ENCODE data around the gene COL6A3. TPM values are rescaled to one million over a fixed set of nuclear protein-coding genes. Genes with fewer than 3 reads are reported as not detected.

COL6A3 gene
- total and polyA plus RNA-seq, 9 of the 15 experiments (the other 6 are each of a cell fraction or from before 2014, with no cell fraction given), result 0.07 to 4.1 (median 1.5) TPM

DNA sequence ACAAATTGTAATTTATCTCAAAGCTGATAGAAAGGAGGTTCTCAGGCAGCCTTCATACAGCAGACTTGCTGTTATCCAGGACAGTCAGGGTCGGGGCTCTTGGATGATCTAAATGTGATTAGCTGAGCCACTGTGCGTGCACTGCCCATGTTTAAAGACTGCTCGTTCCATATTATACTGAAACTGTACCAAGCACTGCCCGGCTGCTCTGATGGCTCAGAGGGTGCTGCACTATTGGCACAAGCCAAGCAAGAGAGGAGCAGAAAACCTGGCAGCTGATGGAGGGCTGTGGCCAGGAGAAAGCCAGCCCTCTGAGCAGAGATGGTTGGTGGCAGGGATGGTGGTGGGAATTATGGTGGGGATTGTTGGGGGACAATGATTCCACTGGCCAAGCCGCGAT, 63.4 kb downstream of the COL6A3 start:
- Histone ChIP-seq H3K9ac (ENCODE audit: insufficient read depth in 1 of 2, low read depth in 2 of 2, low read length in 2 of 2) (no peak overlapping the region), H3K27me3 (ENCODE audit: control insufficient read depth in 2 of 2, insufficient read depth in 2 of 2, low read length in 2 of 2) (peaks cover 0 to 28% of the 10 kb centered on the region in 2 experiments; a peak in 3 of 5 replicates), H3K9me3 (replicated peaks; ENCODE audit: control insufficient read depth, insufficient read depth, low read depth, low read length) (no peaks in the 10 kb centered on the region), H3K4me3 (no peak overlapping the region), H3K79me2 (ENCODE audit: control insufficient read depth, insufficient read depth, low read length) (no peaks in the 10 kb centered on the region), H3K4me1 (replicated peaks in 1 of 2; ENCODE audit: control insufficient read depth in 2 of 2, insufficient read depth in 2 of 2, low read length in 2 of 2) (no peaks in the 10 kb centered on the region), H3K4me2 (ENCODE audit: insufficient read depth, low read length) (no peak overlapping the region), H3K9me1 (ENCODE audit: control insufficient read depth, insufficient read depth, low read length) (no peaks in the 10 kb centered on the region), H3K36me3 (ENCODE audit: control insufficient read depth, insufficient read depth, low read length) (no peaks in the 10 kb centered on the region), H2AFZ (ENCODE audit: low read depth, low read length) (no peak overlapping the region), H3K27ac (ENCODE audit: extremely low read depth, low read depth, low read length) (no peak overlapping the region), H4K20me1 (replicated peaks; ENCODE audit: control insufficient read depth, insufficient read depth, low read length) (no peaks in the 10 kb centered on the region)
- 7% methylated on average over 5 of the region's 6 CpGs for WGBS (ENCODE audit: insufficient coverage, low coverage, missing lambda C conversion rate)
- intact Hi-C loops (cut with micrococcal nuclease) (no loop called here), in situ Hi-C loops (cut with MboI) (no loop called here)
- CTCF ChIA-PET (ENCODE audit: low intra/inter-chr PET ratio), result no interaction called here
- POLR2A ChIA-PET, result no interaction called here
- TF ChIP-seq TEAD2 (tag; IDR thresholded peaks at IDR 0.05), result no peak
- no peak for TF ChIP-seq RNF219 (CRISPR knock-in tag; IDR thresholded peaks at IDR 0.05)
- TF ChIP-seq TCF7L2 (IDR thresholded peaks at IDR 0.05; ENCODE audit: low read depth, low read length), result no peak
- no peak for TF ChIP-seq TFE3 (CRISPR knock-in tag; IDR thresholded peaks at IDR 0.05)
- no peak for TF ChIP-seq RFX1 (IDR thresholded peaks at IDR 0.05)
- no peak for TF ChIP-seq U2AF1 (optimal IDR thresholded peaks at IDR 0.05; ENCODE audit: low read depth, low read length)
- no peak for TF ChIP-seq CBX8 (IDR thresholded peaks at IDR 0.05; ENCODE audit: borderline replicate concordance, extremely low read depth, low read depth, low read length, poor library complexity, severe bottlenecking)
- no peak for TF ChIP-seq CREBBP (IDR thresholded peaks at IDR 0.05; ENCODE audit: low read depth, low read length)
- TF ChIP-seq MXD1 (CRISPR knock-in tag; IDR thresholded peaks at IDR 0.05; ENCODE audit: borderline replicate concordance, poor library complexity, severe bottlenecking), result no peak
- no peak for TF ChIP-seq MEF2D (tag; conservative IDR thresholded peaks at IDR 0.05; ENCODE audit: low read depth)
- TF ChIP-seq, protein P1, sequence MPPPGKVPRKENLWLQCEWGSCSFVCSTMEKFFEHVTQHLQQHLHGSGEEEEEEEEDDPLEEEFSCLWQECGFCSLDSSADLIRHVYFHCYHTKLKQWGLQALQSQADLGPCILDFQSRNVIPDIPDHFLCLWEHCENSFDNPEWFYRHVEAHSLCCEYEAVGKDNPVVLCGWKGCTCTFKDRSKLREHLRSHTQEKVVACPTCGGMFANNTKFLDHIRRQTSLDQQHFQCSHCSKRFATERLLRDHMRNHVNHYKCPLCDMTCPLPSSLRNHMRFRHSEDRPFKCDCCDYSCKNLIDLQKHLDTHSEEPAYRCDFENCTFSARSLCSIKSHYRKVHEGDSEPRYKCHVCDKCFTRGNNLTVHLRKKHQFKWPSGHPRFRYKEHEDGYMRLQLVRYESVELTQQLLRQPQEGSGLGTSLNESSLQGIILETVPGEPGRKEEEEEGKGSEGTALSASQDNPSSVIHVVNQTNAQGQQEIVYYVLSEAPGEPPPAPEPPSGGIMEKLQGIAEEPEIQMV (tag; conservative IDR thresholded peaks at IDR 0.05; ENCODE audit: low read depth), result no peak
- TF ChIP-seq PTBP1 (IDR thresholded peaks at IDR 0.05; ENCODE audit: low read depth, low read length), result no peak
- TF ChIP-seq, protein P2, sequence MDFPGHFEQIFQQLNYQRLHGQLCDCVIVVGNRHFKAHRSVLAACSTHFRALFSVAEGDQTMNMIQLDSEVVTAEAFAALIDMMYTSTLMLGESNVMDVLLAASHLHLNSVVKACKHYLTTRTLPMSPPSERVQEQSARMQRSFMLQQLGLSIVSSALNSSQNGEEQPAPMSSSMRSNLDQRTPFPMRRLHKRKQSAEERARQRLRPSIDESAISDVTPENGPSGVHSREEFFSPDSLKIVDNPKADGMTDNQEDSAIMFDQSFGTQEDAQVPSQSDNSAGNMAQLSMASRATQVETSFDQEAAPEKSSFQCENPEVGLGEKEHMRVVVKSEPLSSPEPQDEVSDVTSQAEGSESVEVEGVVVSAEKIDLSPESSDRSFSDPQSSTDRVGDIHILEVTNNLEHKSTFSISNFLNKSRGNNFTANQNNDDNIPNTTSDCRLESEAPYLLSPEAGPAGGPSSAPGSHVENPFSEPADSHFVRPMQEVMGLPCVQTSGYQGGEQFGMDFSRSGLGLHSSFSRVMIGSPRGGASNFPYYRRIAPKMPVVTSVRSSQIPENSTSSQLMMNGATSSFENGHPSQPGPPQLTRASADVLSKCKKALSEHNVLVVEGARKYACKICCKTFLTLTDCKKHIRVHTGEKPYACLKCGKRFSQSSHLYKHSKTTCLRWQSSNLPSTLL (IDR thresholded peaks at IDR 0.05), result no peak
- DNase-seq (ENCODE audit: extremely low read depth in 1 of 4, low spot score in 3 of 4) (no peak), ATAC-seq (no peak), FAIRE-seq (no peak)
- BruUV-seq (replicated peaks), result no TSS peak

All from K562 (cell line).